Loucy (cell line): ENCODE results near the gene MED13L.

Experiments used
- H2AFZ ChIP-seq: fragments of 200-600 bp; sonication (generic); 2 replicates; pipeline ENCODE4 v1.6.0; 2016; ENCODE audit warnings: antibody characterized with exemption, mild to moderate bottlenecking, low read length, moderate library complexity
- H3F3A ChIP-seq: fragments of 200-600 bp; 2 replicates; pipeline ENCODE4 v1.6.0; 2016; ENCODE audit warnings: antibody characterized with exemption, low read depth, mild to moderate bottlenecking
- H3K27me3 ChIP-seq: fragments of 200-600 bp; sonication (generic); 2 replicates; pipeline ENCODE4 v1.6.1; 2014; ENCODE audit warnings: low read length, mild to moderate bottlenecking; ENCODE audit not compliant: insufficient read depth, poor library complexity, severe bottlenecking
- H3K36me3 ChIP-seq: fragments of 200-600 bp; sonication (generic); 2 replicates; pipeline ENCODE4 v1.6.1; 2016; ENCODE audit warnings: low read length; ENCODE audit not compliant: insufficient read depth
- H3K4me1 ChIP-seq: fragments of 200-600 bp; sonication (generic); 2 replicates; pipeline ENCODE4 v1.5.1; 2014; ENCODE audit warnings: low read length, mild to moderate bottlenecking; ENCODE audit not compliant: insufficient read depth, poor library complexity, severe bottlenecking
- H3K4me2 ChIP-seq: fragments of 200-600 bp; sonication (generic); 2 replicates; pipeline ENCODE4 v1.6.0; 2014; ENCODE audit warnings: antibody characterized with exemption, low read length, low read depth, mild to moderate bottlenecking; ENCODE audit not compliant: poor library complexity, severe bottlenecking
- H3K4me3 ChIP-seq: fragments of 200-600 bp; sonication (generic); 2 replicates; pipeline ENCODE4 v1.5.1; 2014; ENCODE audit warnings: low read length, mild to moderate bottlenecking, mixed read lengths; ENCODE audit not compliant: poor library complexity, severe bottlenecking
- H3K79me2 ChIP-seq: fragments of 200-600 bp; sonication (generic); 2 replicates; pipeline ENCODE4 v1.6.1; 2014; ENCODE audit warnings: low read length; ENCODE audit not compliant: insufficient read depth
- H3K9ac ChIP-seq: fragments of 200-600 bp; sonication (generic); 2 replicates; pipeline ENCODE4 v1.6.0; 2014; ENCODE audit warnings: mild to moderate bottlenecking, low read depth, low read length, moderate library complexity; ENCODE audit not compliant: poor library complexity, severe bottlenecking
- H3K9me2 ChIP-seq: fragments of 200-600 bp; sonication (generic); replicated peaks from 2 replicates; pipeline ENCODE4 v1.6.1; 2016; ENCODE audit warnings: low read depth, low read length, mixed read lengths
- H3K9me3 ChIP-seq: fragments of 200-600 bp; sonication (generic); 2 replicates; pipeline ENCODE4 v1.6.1; 2014; ENCODE audit warnings: mild to moderate bottlenecking, antibody characterized with exemption, low read length, low read depth; ENCODE audit not compliant: insufficient read depth
- H4K20me1 ChIP-seq: fragments of 200-600 bp; sonication (generic); 2 replicates; pipeline ENCODE4 v1.6.0; 2014; ENCODE audit warnings: antibody characterized with exemption, low read length, mild to moderate bottlenecking; ENCODE audit not compliant: insufficient read depth, poor library complexity, severe bottlenecking
- EZH2phosphoT487 ChIP-seq: fragments of 200-600 bp; IDR thresholded peaks from 2 replicates; pipeline ENCODE4 v1.6.1; 2018; ENCODE audit warnings: antibody characterized with exemption, mild to moderate bottlenecking, moderate library complexity, borderline replicate concordance
- TF ChIP-seq, protein P1 (sequence below): fragments of 200-600 bp; sonication (generic); conservative IDR thresholded peaks from 2 replicates; pipeline ENCODE4 v1.5.1; 2014; ENCODE audit warnings: mild to moderate bottlenecking, antibody characterized with exemption, low read length

MED13L gene

DNA sequence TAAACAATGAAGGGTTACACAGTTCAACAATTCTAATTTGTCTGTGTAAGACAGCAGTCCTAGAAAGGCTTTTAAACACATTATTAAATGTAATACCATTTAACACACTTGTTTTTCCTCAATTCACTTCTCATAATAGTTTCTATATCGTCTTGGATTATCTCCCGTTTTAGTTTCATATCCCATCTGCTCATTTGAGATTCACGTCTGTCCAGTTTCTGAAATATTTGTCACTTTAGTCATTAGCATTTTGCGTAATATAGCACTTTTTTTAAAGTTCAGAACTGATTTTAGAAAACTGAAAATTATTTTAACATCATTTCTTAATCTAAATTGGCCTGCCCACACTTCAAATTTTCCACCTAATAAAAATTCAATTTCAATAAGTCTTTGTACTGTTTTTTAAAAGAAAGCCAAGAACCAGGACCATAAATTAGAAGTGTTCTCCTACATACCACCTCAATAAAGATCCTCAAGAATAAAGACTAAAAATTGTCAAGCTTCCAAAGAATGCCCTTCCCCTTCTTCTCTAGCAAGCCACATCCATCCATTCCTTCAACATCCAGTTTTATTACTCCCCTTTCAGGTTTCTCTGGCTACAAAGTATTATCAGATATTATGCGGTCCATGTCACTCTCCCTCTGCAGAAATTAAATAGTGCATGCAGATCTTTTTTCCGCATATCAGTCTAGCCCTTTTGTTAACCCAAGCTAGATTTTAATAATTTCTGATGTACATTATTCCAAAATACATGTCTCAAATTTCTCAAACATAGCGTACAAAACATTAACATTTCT, 11.9 kb downstream of the MED13L start:
- H4K20me1 ChIP-seq = peaks cover 97% of the 10 kb centered on the region

DNA sequence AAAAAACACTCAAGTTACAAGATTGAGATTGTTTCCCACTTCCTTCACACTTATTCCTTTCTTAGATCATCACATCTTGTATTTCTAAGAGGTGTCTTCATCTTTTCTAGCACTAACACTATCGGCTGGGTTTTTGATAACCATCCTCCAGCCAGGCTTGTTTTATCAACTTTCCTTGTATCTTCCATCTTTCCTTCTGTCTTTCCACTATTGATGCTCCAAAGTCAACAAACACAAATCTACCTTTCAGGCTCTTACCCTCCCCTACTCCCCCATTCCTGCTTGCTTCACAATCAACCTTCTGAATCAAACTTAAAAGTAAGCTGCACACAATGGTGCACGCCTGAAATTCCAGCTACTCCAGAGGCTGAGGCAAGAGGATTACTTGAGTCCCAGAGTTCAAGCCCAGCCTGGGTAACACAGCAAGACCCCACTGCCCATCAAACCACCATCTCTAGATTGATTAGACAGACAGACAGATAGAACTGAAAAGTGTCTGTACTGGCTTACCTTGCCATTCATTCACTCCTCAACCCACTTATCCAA, 12.9 kb downstream of the MED13L start:
- no peak for TF ChIP-seq EZH2phosphoT487
- TF ChIP-seq, protein P1, sequence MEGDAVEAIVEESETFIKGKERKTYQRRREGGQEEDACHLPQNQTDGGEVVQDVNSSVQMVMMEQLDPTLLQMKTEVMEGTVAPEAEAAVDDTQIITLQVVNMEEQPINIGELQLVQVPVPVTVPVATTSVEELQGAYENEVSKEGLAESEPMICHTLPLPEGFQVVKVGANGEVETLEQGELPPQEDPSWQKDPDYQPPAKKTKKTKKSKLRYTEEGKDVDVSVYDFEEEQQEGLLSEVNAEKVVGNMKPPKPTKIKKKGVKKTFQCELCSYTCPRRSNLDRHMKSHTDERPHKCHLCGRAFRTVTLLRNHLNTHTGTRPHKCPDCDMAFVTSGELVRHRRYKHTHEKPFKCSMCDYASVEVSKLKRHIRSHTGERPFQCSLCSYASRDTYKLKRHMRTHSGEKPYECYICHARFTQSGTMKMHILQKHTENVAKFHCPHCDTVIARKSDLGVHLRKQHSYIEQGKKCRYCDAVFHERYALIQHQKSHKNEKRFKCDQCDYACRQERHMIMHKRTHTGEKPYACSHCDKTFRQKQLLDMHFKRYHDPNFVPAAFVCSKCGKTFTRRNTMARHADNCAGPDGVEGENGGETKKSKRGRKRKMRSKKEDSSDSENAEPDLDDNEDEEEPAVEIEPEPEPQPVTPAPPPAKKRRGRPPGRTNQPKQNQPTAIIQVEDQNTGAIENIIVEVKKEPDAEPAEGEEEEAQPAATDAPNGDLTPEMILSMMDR = no peak
- Histone ChIP-seq H3K27me3 (no peaks in the 10 kb centered on the region), H3F3A (no peaks in the 10 kb centered on the region), H3K9me2 (no peaks in the 10 kb centered on the region), H2AFZ (no peak overlapping the region), H3K4me3 (no peak overlapping the region), H3K9ac (no peak overlapping the region), H3K9me3 (no peaks in the 10 kb centered on the region), H3K79me2 (peaks cover 100% of the 10 kb centered on the region), H3K4me2 (peak overlapping the region; percentile 1), H3K4me1 (peaks cover 47% of the 10 kb centered on the region), H4K20me1 (peaks cover 98% of the 10 kb centered on the region), H3K36me3 (no peaks in the 10 kb centered on the region)

More for the DNA sequence above, 11.9 kb downstream of the MED13L start:
- no peak overlapping the region for H3K4me3 ChIP-seq
- peaks cover 100% of the 10 kb centered on the region for H3K79me2 ChIP-seq
- H3K27me3 ChIP-seq = no peaks in the 10 kb centered on the region
- H3K9ac ChIP-seq = no peak overlapping the region
- no peaks in the 10 kb centered on the region for H3F3A ChIP-seq
- no peak overlapping the region for H2AFZ ChIP-seq
- no peak for TF ChIP-seq EZH2phosphoT487
- TF ChIP-seq, protein P1 = no peak
- H3K4me1 ChIP-seq = peaks cover 47% of the 10 kb centered on the region
- no peaks in the 10 kb centered on the region for H3K9me2 ChIP-seq
- peak overlapping the region; percentile 4 for H3K4me2 ChIP-seq
- no peaks in the 10 kb centered on the region for H3K36me3 ChIP-seq
- no peaks in the 10 kb centered on the region for H3K9me3 ChIP-seq

DNA sequence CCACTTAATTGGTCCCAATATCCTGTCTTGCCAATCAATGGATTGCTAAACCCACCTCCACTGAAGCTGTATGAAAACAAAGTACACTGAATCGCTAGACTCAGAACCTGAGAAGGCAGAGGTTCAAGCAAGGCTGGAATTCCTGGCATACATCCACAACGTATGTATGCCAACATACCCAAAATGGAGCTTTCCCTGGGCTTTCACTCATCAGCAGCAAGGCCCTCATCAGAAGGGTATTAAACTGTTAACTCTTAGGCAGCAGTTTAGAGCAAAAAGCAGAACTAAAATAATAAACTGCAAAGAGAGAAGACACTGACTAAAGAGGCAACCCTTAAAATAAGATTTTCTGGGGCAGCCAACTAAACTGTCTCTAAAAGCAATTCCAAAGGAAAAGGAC, 13.6 kb downstream of the MED13L start:
- Histone ChIP-seq H3K4me2 (no peak overlapping the region), H2AFZ (no peak overlapping the region), H3K9me3 (no peaks in the 10 kb centered on the region), H3K4me3 (no peak overlapping the region), H3F3A (no peaks in the 10 kb centered on the region), H3K9ac (no peak overlapping the region), H3K36me3 (no peaks in the 10 kb centered on the region), H3K27me3 (no peaks in the 10 kb centered on the region), H4K20me1 (peaks cover 98% of the 10 kb centered on the region), H3K79me2 (peaks cover 100% of the 10 kb centered on the region), H3K9me2 (no peaks in the 10 kb centered on the region), H3K4me1 (peaks cover 47% of the 10 kb centered on the region)
- TF ChIP-seq, protein P1 = no peak
- TF ChIP-seq EZH2phosphoT487 = no peak
